Central memory CD8-positive, alpha-beta T cell (primary cell): ENCODE results near the gene TUBA3E.
"Not testable (repeated sequence)": the region's sequence is repeated elsewhere in the genome, so short reads cannot be mapped to it uniquely, and the experiment has no call there.

Experiments
- ATAC-seq: fragments of 150-1000 bp; cut with Tn5 transposase; replicated peaks from 2 replicates; pipeline ENCODE4 v1.10.0; 2022; ENCODE audit warnings: mild to moderate bottlenecking, moderate FRiP score, moderate number of reproducible peaks; ENCODE audit not compliant: poor library complexity, severe bottlenecking; ENCODE audit errors: extremely low read depth
- DNase-seq, 2 donors: peaks; one replicate each; pipeline ENCODE4 v3.0.0; 2021; ENCODE audit warnings: low spot score in 2 of 2
- H3K27ac Mint-ChIP-seq: one replicate; pipeline ENCODE4 v1.8.0; 2022; ENCODE audit warnings: low read depth, mild to moderate bottlenecking, moderate library complexity, mixed read lengths
- H3K27me3 Mint-ChIP-seq: one replicate; pipeline ENCODE4 v1.8.0; 2022; ENCODE audit warnings: mixed read lengths
- H3K36me3 Mint-ChIP-seq: one replicate; pipeline ENCODE4 v1.8.0; 2022; ENCODE audit warnings: mild to moderate bottlenecking, moderate library complexity, mixed read lengths; ENCODE audit not compliant: insufficient read depth
- H3K4me1 Mint-ChIP-seq: one replicate; pipeline ENCODE4 v1.8.0; 2022; ENCODE audit warnings: mixed read lengths
- H3K4me3 Mint-ChIP-seq: one replicate; pipeline ENCODE4 v1.8.0; 2022; ENCODE audit warnings: mild to moderate bottlenecking, moderate library complexity, mixed read lengths
- H3K9me3 Mint-ChIP-seq: one replicate; pipeline ENCODE4 v1.8.0; 2022; ENCODE audit warnings: mixed read lengths

TUBA3E gene

DNA sequence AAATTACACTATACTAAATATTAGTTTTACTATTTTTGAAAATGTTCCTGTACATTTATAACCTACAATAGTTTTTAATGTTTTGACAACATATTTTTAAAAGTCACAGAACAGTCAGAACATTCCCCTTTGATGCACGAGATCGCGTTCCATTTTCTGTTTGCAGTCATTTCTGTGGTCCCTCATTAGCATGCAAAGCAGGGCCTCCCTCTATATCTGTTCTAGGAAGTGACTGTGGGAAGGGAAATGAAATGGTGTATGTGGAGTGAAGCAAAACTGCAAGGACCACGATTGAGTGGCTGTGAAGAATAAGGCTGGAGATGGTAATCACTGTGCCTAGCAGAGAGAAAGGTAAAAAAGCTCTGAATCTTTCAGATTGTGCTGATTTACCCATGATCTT is 24.3 kb upstream of the TUBA3E start:
- H3K27ac Mint-ChIP-seq, ATAC-seq, H3K4me3 Mint-ChIP-seq, H3K9me3 Mint-ChIP-seq, DNase-seq, H3K4me1 Mint-ChIP-seq, H3K36me3 Mint-ChIP-seq, H3K27me3 Mint-ChIP-seq: not testable (repeated sequence)

DNA sequence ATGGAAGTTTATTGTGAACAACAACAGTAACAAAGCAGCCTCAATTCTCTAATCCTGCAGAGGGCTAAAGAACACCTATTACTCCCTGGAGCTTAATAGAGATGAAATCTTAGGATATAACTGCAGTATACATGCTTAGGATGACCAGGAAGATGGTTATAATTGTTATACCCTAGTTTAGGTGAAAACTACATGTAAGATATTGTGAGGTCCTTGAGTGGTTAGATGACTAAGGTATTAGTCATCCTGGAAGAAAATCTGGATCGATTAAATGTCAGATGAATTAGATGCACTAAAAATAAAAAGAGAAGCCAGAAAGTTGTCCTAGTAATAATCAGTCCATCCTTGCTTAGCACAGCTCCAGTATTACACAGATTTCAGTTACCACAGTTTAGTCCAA is 22.3 kb upstream of the TUBA3E start:
- not testable (repeated sequence) for H3K4me1 Mint-ChIP-seq, H3K36me3 Mint-ChIP-seq, H3K27ac Mint-ChIP-seq, H3K27me3 Mint-ChIP-seq, H3K4me3 Mint-ChIP-seq, H3K9me3 Mint-ChIP-seq, DNase-seq, ATAC-seq

DNA sequence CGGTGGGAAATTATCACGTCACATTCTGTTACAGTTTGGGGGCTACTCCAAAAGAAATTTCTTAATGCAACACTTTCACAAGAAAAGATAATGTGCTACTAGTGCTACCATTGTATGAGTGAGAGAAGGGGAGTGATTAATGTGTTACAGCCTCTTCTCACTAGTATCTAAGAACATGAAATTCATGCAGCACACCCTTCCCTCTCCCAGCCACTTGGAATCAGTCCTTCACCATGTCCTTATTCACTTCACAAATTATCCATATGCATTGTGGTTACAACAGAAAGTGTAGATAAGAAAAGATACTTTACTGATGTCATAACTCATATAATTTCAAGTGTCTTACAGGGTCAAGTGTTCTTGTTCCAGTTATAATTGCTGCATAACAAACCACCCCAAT is 20.9 kb upstream of the TUBA3E start:
- not testable (repeated sequence) for H3K27me3 Mint-ChIP-seq, ATAC-seq, DNase-seq, H3K4me3 Mint-ChIP-seq, H3K36me3 Mint-ChIP-seq, H3K9me3 Mint-ChIP-seq, H3K27ac Mint-ChIP-seq, H3K4me1 Mint-ChIP-seq

DNA sequence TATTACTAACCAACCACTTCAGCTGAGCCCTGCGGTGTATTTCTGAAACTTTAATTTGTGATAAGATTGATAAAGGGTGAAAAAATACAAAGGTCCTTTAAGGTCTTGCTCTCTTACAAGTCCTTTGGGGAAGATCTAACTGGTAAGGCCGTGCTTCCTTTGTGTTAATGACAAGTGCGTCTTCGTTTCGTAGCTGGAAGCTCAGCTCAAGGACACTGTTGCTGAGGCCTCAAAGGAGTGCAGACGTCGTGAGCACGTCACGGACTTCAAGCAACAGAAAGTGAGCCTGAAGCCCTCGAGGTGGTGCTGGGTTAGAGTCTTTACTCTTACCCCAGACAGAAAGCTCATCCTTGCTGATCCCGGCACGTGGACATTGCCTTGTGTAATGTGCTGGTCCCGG is 8.8 kb upstream of the TUBA3E start:
- DNase-seq, H3K9me3 Mint-ChIP-seq, H3K4me3 Mint-ChIP-seq, H3K4me1 Mint-ChIP-seq, ATAC-seq, H3K27ac Mint-ChIP-seq, H3K27me3 Mint-ChIP-seq, H3K36me3 Mint-ChIP-seq: not testable (repeated sequence)

DNA sequence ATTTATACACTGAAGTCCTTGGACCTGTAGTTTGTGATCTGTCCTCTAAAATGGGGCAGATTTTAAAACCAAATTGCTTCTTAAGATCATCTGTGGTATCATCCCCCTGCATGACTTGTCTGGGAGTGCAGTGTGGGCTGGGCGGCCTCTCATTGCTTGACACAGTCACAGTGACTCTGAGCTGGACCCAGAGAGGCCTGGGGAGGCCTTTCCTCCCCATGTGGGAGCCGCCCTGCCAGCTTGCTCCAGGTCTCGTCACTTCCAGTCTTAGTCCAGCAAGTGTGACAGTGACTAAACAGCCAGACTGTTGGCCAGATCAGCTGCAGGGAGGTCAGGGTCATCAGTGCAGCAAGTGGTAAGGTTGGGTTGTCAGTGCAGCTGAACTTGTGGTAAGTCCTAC is 4.9 kb upstream of the TUBA3E start:
- not testable (repeated sequence) for H3K36me3 Mint-ChIP-seq, H3K4me3 Mint-ChIP-seq, H3K27ac Mint-ChIP-seq, ATAC-seq, H3K9me3 Mint-ChIP-seq, H3K4me1 Mint-ChIP-seq, DNase-seq, H3K27me3 Mint-ChIP-seq

DNA sequence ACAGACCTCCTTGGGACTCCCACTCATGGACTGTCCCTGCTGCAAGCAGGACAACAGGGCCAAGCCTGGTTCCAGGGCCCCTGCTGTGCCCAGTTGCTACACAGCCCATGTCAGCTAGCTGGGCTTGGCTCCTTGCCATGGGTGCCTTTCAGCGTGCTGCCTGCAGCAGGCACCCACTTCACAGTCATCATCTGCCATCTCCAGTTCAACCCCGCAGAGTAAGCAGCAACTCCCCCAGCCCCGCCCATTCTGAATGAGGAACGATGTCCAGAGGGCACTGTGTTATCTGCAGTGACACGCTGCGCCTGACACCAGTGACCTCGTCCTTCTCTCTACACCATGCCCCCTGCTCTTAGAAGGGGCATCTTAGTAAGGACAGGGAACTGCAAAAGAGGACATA is 4.3 kb upstream of the TUBA3E start:
- not testable (repeated sequence) for H3K36me3 Mint-ChIP-seq, H3K9me3 Mint-ChIP-seq, H3K4me1 Mint-ChIP-seq, DNase-seq, H3K4me3 Mint-ChIP-seq, ATAC-seq, H3K27me3 Mint-ChIP-seq, H3K27ac Mint-ChIP-seq

DNA sequence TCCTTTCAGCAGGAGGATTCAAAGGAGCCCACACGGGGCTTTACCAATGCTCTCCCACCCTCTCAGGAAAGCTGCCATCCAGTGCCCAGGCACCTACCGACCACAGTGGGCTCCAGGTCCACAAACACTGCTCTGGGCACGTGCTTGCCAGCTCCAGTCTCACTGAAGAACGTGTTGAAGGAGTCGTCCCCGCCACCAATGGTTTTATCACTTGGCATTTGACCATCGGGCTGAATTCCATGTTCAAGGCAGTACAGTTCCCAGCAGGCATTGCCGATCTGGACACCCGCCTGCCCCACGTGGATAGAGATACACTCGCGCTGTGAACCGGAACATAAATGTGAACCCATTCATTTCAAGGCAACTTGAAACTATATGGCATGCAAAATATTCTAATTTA is 2.2 kb downstream of the TUBA3E start:
- not testable (repeated sequence) for ATAC-seq, H3K36me3 Mint-ChIP-seq, H3K4me3 Mint-ChIP-seq, H3K27ac Mint-ChIP-seq, H3K4me1 Mint-ChIP-seq, H3K9me3 Mint-ChIP-seq, DNase-seq, H3K27me3 Mint-ChIP-seq

DNA sequence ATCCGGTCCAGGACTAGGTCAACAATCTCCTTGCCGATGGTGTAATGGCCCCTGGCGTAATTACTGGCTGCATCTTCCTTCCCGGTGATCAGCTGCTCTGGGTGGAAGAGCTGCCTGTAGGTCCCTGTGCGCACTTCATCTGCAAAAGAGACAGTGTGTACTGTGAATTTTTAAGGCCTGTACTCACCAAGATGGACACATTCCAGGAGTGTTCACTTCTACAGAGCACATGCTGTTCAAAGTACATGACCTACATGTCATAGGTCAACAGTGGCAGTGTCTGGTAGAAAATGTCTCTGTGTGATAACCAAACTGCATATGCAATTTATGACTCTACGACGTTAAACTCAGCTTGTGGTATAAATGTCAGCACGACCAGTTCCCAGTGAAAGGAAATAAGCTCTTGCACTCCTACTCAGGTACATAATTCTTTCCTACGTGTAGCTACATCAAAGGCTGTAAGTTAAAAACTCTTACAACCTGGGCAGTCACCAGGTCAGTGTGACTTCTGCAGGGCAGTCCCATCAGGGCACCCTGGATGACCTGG is 3.1 kb downstream of the TUBA3E start:
- not testable (repeated sequence) for H3K27ac Mint-ChIP-seq, H3K4me1 Mint-ChIP-seq, DNase-seq, H3K36me3 Mint-ChIP-seq, H3K4me3 Mint-ChIP-seq, ATAC-seq, H3K9me3 Mint-ChIP-seq, H3K27me3 Mint-ChIP-seq

DNA sequence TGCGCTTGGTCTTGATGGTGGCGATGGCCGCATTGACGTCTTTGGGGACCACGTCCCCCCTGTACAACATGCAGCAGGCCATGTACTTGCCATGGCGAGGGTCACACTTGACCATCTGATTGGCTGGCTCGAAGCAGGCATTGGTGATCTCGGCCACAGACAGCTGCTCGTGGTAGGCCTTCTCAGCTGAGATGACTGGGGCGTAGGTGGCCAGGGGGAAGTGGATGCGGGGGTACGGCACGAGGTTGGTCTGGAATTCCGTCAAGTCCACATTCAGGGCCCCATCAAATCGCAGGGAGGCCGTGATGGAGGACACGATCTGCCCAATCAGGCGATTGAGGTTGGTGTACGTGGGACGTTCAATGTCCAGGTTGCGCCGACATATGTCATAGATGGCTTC is 4.4 kb downstream of the TUBA3E start:
- not testable (repeated sequence) for ATAC-seq, H3K27ac Mint-ChIP-seq, H3K4me1 Mint-ChIP-seq, H3K4me3 Mint-ChIP-seq, DNase-seq, H3K9me3 Mint-ChIP-seq, H3K36me3 Mint-ChIP-seq, H3K27me3 Mint-ChIP-seq

DNA sequence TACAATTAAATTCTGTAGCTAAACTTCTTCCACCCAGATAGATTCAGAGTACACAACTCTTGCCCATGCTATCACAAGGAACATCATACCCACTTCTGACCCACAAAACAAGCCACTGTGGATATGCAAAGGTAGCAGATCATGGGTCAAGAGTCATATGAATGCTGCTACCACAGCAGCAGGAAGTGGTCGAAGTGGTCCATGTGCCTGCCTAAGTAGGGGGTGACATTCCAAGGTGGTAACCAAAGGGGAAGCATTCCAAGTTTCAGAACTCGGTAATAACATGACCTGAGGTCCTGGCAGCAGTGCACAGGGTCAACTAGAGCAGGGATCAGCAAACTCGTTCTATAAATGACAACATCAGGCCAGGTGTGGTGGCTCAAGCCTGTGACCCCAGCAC is 5.8 kb downstream of the TUBA3E start:
- H3K9me3 Mint-ChIP-seq, H3K27ac Mint-ChIP-seq, ATAC-seq, H3K4me3 Mint-ChIP-seq, H3K36me3 Mint-ChIP-seq, H3K27me3 Mint-ChIP-seq, DNase-seq, H3K4me1 Mint-ChIP-seq: not testable (repeated sequence)

DNA sequence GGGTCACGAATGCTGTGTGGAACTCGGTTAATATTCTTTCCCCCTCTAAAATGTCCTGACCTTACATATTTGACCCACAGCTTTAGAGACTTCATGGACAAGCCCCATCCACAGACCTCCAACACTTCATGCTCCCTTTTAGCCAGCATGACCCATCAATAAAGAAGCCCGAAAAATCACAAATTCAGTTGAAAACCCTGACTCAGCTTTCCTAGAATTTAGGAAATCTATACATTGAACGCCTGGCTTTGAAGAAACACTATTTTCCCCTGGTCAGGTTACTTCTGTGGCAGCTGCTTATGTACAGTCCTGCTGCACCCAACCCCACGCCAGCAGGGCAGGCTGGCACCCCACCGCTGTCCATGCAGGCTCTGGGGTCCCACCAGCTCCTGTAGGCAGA is 6.9 kb downstream of the TUBA3E start:
- H3K4me3 Mint-ChIP-seq, ATAC-seq, DNase-seq, H3K27me3 Mint-ChIP-seq, H3K27ac Mint-ChIP-seq, H3K4me1 Mint-ChIP-seq, H3K9me3 Mint-ChIP-seq, H3K36me3 Mint-ChIP-seq: not testable (repeated sequence)

DNA sequence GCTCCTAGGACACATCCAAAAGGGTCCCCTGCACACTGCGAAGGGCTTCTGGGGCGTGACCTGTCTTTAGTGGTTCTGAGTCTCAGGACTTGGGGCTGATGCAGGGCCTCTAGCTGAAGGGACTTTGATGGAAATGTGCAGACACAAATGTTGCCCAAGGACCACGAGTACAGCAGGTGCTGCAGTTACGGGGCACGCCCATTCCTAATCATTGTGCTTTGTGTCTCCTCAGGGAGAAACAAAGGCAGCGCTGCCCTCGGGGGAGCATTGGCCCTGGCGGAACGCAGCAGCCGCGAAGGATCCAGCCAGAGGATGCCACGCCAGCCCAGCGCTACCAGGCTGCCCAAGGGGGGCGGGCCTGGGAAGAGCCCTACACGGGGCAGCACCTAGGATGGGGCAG is 8.0 kb downstream of the TUBA3E start:
- Mint-ChIP-seq H3K27me3 (no peaks in the 10 kb centered on the region), H3K36me3 (peaks cover 3% of the 10 kb centered on the region), H3K4me3 (no peak overlapping the region), H3K4me1 (no peaks in the 10 kb centered on the region), H3K9me3 (no peaks in the 10 kb centered on the region), H3K27ac (no peak overlapping the region)
- no peak for DNase-seq
- ATAC-seq, result no peak

DNA sequence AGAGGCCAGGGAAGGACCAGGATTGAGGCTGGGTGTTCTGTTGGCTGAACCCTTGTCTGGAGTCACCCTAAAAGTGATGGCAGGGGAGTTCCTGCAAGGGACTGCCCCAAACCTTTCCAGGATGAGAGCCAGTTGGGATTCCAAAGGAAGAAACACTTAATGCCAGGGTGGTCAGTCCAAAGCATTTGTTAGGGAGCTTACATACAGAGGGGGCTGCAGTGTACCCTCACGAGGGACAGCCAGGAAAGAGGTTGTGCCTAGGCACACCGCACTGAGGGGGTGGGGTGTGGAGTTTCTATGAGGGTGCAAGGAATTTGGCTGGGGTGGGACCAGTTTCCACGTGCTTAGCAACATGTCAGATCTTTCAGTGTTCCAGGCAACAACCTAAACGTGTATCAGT is 9.3 kb downstream of the TUBA3E start:
- H3K4me3 Mint-ChIP-seq, H3K9me3 Mint-ChIP-seq, ATAC-seq, H3K27me3 Mint-ChIP-seq, DNase-seq, H3K36me3 Mint-ChIP-seq, H3K27ac Mint-ChIP-seq, H3K4me1 Mint-ChIP-seq: not testable (repeated sequence)
